Islet of Langerhans (tissue), 1 donor: ENCODE results near the gene FGF7.
"Not testable (repeated sequence)": the region's sequence is repeated elsewhere in the genome, so short reads cannot be mapped to it uniquely, and the experiment has no call there.

ENCODE experiments used
- FAIRE-seq: peaks from one replicate; lab custom pipeline; 2011; peaks lifted over from hg19 to GRCh38; lab: Jason Lieb, UNC

FGF7 gene

GRCh38 chr15:49495993-49496753 lies 73.1 kb downstream of the FGF7 start:
- FAIRE-seq = peak; percentile 68

GRCh38 chr15:49501586-49501985 lies 78.5 kb downstream of the FGF7 start:
- FAIRE-seq = no peak

- FAIRE-seq = no peak
These were observed 83.3 kb downstream of the FGF7 start for GRCh38 chr15:49506341-49506740.

- no peak for FAIRE-seq
These were observed 84.2 kb downstream of the FGF7 start for GRCh38 chr15:49507261-49507660.

GRCh38 chr15:49512739-49513138 lies 89.7 kb downstream of the FGF7 start:
- not testable (repeated sequence) for FAIRE-seq

GRCh38 chr15:49521802-49522201 lies 98.8 kb downstream of the FGF7 start:
- FAIRE-seq = no peak

- FAIRE-seq = no peak
These were observed 105.2 kb downstream of the FGF7 start for GRCh38 chr15:49528289-49528688.

- FAIRE-seq = no peak
These were observed 107.0 kb downstream of the FGF7 start for GRCh38 chr15:49530092-49530491.
